ENCODE data around the gene IGFN1. TPM values are rescaled to one million over a fixed set of nuclear protein-coding genes. Genes with fewer than 3 reads are reported as not detected.
A peak's percentile ranks its signal among the peaks of the same experiment; 100 is the strongest.

Gene IGFN1
- total and polyA plus RNA-seq, 9 of the 15 experiments (the other 6 are each of a cell fraction or from before 2014, with no cell fraction given): 0.04 TPM; not detected in 8

DNA sequence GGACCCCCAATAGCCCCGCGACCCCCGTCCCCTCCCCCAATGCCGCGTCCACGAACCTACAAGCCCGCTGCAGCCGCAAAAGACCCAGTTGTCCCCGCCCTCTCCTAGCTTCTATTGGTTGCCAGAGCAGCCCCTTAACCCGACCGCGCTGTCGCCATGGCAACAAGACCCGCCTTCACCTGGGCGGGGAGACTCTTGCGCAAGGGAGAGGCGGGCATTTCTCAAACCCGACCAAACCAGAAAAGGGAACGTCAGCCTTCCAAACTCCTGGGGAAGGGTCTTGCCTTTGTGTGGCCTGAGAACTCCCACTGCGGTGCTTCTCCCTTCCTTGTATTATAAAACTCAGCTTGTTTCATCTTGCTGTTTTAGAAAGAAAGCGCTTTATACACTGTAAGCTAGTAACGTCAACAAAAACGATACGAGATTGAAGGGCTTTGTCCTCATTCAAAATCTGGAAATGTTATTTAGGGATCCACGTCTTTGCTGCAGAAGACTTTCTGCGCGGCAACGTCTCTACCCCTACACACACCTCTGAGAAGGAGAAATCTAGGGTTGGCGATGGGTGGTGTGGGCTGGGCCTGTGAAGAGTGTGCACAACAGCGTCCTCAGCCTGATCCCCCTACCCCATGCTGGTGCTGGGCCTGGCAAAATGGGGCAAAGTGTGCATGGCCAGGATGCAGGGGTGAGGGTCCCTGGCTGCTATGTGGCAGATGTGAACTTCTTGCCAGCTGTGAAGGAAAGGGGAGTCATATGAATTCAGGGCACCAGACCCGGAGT is 36.0 kb upstream of the IGFN1 start, which contains the start of gene TMEM9 (continued):
- TF ChIP-seq ESRRB (CRISPR knock-in tag; IDR thresholded peaks at IDR 0.05; ENCODE audit: borderline replicate concordance): no peak
- TF ChIP-seq ZFX (CRISPR knock-in tag; IDR thresholded peaks at IDR 0.05): no peak
- no peak for TF ChIP-seq POU5F1 (IDR thresholded peaks at IDR 0.05; ENCODE audit: borderline replicate concordance, low read depth, low read length, partially characterized antibody)
- TF ChIP-seq DPF2 (IDR thresholded peaks at IDR 0.05): peak; percentile 39; the same call in 1 of the 2 replicates
- TF ChIP-seq, protein P1, sequence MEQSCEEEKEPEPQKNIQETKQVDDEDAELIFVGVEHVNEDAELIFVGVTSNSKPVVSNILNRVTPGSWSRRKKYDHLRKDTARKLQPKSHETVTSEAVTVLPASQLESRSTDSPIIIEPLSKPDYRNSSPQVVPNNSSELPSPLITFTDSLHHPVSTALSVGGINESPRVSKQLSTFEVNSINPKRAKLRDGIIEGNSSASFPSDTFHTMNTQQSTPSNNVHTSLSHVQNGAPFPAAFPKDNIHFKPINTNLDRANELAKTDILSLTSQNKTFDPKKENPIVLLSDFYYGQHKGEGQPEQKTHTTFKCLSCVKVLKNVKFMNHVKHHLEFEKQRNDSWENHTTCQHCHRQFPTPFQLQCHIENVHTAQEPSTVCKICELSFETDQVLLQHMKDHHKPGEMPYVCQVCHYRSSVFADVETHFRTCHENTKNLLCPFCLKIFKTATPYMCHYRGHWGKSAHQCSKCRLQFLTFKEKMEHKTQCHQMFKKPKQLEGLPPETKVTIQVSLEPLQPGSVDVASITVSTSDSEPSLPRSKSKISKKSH (CRISPR knock-in tag; IDR thresholded peaks at IDR 0.05): no peak
- no peak for TF ChIP-seq NFIX (CRISPR knock-in tag; IDR thresholded peaks at IDR 0.05; ENCODE audit: low read depth)
- no peak for TF ChIP-seq TCF7 (IDR thresholded peaks at IDR 0.05; ENCODE audit: borderline replicate concordance)
- TF ChIP-seq SRSF3 (IDR thresholded peaks at IDR 0.05; ENCODE audit: insufficient read depth, low read length): no peak
- no peak for TF ChIP-seq TSC22D4 (tag; IDR thresholded peaks at IDR 0.05)
- TF ChIP-seq STAG1 (CRISPR knock-in tag; IDR thresholded peaks at IDR 0.05; ENCODE audit: borderline replicate concordance): no peak
- no peak for TF ChIP-seq NFIC (IDR thresholded peaks at IDR 0.05)
- TF ChIP-seq ZNF75A (CRISPR knock-in tag; IDR thresholded peaks at IDR 0.05): no peak
- TF ChIP-seq, protein P2, sequence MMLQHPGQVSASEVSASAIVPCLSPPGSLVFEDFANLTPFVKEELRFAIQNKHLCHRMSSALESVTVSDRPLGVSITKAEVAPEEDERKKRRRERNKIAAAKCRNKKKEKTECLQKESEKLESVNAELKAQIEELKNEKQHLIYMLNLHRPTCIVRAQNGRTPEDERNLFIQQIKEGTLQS (IDR thresholded peaks at IDR 0.05): peak; percentile 87
- TF ChIP-seq, protein P2 (CRISPR knock-in tag; conservative IDR thresholded peaks at IDR 0.05): peak; percentile 58
- TF ChIP-seq DIDO1 (tag; IDR thresholded peaks at IDR 0.05; ENCODE audit: low read depth): no peak
- no peak for TF ChIP-seq KDM4B (IDR thresholded peaks at IDR 0.05; ENCODE audit: borderline replicate concordance in 2 of 2, low read depth in 1 of 2)
- peak; percentile 79 for TF ChIP-seq FOS (IDR thresholded peaks at IDR 0.05; ENCODE audit: extremely low read depth, insufficient read length)
- TF ChIP-seq SPI1 (IDR thresholded peaks at IDR 0.05; ENCODE audit: borderline replicate concordance, low read depth, low read length): no peak
- TF ChIP-seq TEAD4 (IDR thresholded peaks at IDR 0.05; ENCODE audit: low read length): peak; percentile 55; the same call in 1 of the 2 replicates
- TF ChIP-seq TEAD4 (CRISPR knock-in tag; IDR thresholded peaks at IDR 0.05; ENCODE audit: borderline replicate concordance): no peak
- TF ChIP-seq, protein P3, sequence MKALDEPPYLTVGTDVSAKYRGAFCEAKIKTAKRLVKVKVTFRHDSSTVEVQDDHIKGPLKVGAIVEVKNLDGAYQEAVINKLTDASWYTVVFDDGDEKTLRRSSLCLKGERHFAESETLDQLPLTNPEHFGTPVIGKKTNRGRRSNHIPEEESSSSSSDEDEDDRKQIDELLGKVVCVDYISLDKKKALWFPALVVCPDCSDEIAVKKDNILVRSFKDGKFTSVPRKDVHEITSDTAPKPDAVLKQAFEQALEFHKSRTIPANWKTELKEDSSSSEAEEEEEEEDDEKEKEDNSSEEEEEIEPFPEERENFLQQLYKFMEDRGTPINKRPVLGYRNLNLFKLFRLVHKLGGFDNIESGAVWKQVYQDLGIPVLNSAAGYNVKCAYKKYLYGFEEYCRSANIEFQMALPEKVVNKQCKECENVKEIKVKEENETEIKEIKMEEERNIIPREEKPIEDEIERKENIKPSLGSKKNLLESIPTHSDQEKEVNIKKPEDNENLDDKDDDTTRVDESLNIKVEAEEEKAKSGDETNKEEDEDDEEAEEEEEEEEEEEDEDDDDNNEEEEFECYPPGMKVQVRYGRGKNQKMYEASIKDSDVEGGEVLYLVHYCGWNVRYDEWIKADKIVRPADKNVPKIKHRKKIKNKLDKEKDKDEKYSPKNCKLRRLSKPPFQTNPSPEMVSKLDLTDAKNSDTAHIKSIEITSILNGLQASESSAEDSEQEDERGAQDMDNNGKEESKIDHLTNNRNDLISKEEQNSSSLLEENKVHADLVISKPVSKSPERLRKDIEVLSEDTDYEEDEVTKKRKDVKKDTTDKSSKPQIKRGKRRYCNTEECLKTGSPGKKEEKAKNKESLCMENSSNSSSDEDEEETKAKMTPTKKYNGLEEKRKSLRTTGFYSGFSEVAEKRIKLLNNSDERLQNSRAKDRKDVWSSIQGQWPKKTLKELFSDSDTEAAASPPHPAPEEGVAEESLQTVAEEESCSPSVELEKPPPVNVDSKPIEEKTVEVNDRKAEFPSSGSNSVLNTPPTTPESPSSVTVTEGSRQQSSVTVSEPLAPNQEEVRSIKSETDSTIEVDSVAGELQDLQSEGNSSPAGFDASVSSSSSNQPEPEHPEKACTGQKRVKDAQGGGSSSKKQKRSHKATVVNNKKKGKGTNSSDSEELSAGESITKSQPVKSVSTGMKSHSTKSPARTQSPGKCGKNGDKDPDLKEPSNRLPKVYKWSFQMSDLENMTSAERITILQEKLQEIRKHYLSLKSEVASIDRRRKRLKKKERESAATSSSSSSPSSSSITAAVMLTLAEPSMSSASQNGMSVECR (CRISPR knock-in tag; IDR thresholded peaks at IDR 0.05): no peak
- TF ChIP-seq ZFP30 (CRISPR knock-in tag; IDR thresholded peaks at IDR 0.05; ENCODE audit: borderline replicate concordance): no peak
- TF ChIP-seq ZNF232 (CRISPR knock-in tag; IDR thresholded peaks at IDR 0.05): no peak

All from K562 (cell line).